ENCODE data around the gene BAIAP3.

GRCh38 chr16:1354815-1355540, 21.5 kb downstream of the BAIAP3 start:
- TF ChIP-seq CTCF (IDR thresholded peaks at IDR 0.05 in 2 of 3, conservative IDR thresholded peaks at IDR 0.05 in 1 of 3; ENCODE audit: control insufficient read depth in 2 of 3, extremely low read depth in 1 of 3, insufficient read depth in 1 of 3, low read depth in 3 of 3, low read length in 3 of 3) (no peak), E2F4 (IDR thresholded peaks at IDR 0.05; ENCODE audit: low read depth, low read length) (no peak), ZNF274 (IDR thresholded peaks at IDR 0.05; ENCODE audit: insufficient read depth, insufficient read length) (no peak), USF2 (IDR thresholded peaks at IDR 0.05; ENCODE audit: borderline replicate concordance, low read depth, low read length) (no peak), POLR2AphosphoS5 (IDR thresholded peaks at IDR 0.05; ENCODE audit: low read length) (no peak), RAD21 (IDR thresholded peaks at IDR 0.05; ENCODE audit: insufficient read depth, low read depth, low read length) (no peak), SIN3A (IDR thresholded peaks at IDR 0.05; ENCODE audit: low read depth, low read length) (no peak), EZH2 (IDR thresholded peaks at IDR 0.05; ENCODE audit: borderline replicate concordance, control insufficient read depth, low read depth, low read length) (no peak), USF1 (IDR thresholded peaks at IDR 0.05; ENCODE audit: borderline replicate concordance, extremely low read length, insufficient read depth, low read depth, low read length) (no peak), MAX (IDR thresholded peaks at IDR 0.05; ENCODE audit: low read depth, low read length) (no peak), EP300 (IDR thresholded peaks at IDR 0.05; ENCODE audit: borderline replicate concordance in 1 of 2, control insufficient read depth in 1 of 2, low read depth in 2 of 2, low read length in 2 of 2) (no peak), MTA3 (IDR thresholded peaks at IDR 0.05; ENCODE audit: borderline replicate concordance, low read length) (no peak)
